Measurements from ENCODE around the gene ATP5F1B. TPM values are rescaled to one million over a fixed set of nuclear protein-coding genes. Genes with fewer than 3 reads are reported as not detected.
A peak's percentile ranks its signal among the peaks of the same experiment; 100 is the strongest.
"Not testable (repeated sequence)": the region's sequence is repeated elsewhere in the genome, so short reads cannot be mapped to it uniquely, and the experiment has no call there.

The ATP5F1B gene
- total RNA-seq, 1 experiment from 2014 or later = 1,272 TPM

DNA sequence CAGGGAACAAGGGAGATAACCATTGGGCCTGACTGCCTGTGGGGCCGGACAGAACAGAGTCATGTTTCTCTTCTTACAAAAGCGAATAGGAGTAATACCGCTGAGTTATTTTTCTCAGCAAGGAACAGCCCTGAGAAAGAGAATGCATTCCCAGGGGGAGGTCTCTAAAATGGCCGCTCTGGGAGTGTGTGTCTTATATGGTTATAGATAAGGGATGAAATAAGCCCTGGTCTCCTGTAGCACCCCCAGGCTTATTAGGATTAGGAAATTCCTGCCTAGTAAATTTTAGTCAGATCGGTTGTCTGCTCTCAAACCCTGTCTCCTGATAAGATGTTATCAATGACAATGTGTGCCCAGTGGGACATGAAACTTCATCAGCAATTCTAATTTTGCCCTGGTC is 8.0 kb upstream of the ATP5F1B start:
- DNase-seq (ENCODE audit: extremely low read depth, low read depth) = not testable (repeated sequence)

GRCh38 chr12:56648023-56648422 is 2.2 kb upstream of the ATP5F1B start:
- DNase-seq (ENCODE audit: extremely low read depth, low read depth) = not testable (repeated sequence)

GRCh38 chr12:56645201-56645716 is 525 bp downstream of the ATP5F1B start:
- no peak for DNase-seq (ENCODE audit: extremely low read depth, low read depth)

DNA sequence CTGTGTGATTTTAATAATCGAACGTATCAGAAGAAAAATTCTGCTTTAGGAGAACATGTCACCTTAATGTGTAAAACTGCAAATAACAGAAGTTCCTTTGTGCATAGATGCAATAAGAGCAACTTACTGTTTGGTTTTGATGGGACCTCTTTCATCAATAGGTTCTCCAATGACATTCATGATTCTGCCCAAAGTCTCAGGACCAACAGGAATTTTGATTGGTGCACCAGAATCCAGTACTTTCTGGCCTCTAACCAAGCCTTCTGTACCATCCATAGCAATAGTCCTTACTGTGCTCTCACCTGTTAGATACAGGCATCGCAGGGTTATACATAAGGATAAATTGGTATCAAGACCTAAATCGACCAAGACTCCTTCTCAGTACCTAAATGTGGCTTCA is 1.1 kb downstream of the ATP5F1B start:
- no peak for DNase-seq (ENCODE audit: extremely low read depth, low read depth)

- no peak for DNase-seq (ENCODE audit: extremely low read depth, low read depth)
Measured at GRCh38 chr12:56641219-56641618, 4.6 kb downstream of the ATP5F1B start.

DNA sequence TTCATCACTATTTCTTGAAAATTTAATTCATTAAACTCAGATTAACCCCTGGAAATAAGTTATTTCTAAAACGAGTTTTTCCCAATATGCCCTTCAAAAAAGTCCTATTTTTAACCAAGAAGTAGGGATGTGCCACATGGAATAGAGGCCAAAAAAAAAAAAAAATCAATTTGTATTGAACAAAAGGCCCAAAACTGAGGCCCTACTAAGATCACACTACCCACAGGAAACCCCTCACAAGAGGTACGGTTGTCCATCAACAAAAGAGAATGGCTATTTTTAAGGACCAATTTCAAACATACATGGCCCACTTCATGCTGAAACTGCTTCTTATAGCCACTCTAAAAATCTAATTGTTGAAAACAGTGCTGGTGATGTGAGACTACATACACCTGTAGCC is 8.2 kb downstream of the ATP5F1B start:
- no peak for DNase-seq (ENCODE audit: extremely low read depth, low read depth)

- DNase-seq (ENCODE audit: extremely low read depth, low read depth) = peak; percentile 100
Measured at GRCh38 chr12:56636675-56637540, 8.9 kb downstream of the ATP5F1B start.

DNA sequence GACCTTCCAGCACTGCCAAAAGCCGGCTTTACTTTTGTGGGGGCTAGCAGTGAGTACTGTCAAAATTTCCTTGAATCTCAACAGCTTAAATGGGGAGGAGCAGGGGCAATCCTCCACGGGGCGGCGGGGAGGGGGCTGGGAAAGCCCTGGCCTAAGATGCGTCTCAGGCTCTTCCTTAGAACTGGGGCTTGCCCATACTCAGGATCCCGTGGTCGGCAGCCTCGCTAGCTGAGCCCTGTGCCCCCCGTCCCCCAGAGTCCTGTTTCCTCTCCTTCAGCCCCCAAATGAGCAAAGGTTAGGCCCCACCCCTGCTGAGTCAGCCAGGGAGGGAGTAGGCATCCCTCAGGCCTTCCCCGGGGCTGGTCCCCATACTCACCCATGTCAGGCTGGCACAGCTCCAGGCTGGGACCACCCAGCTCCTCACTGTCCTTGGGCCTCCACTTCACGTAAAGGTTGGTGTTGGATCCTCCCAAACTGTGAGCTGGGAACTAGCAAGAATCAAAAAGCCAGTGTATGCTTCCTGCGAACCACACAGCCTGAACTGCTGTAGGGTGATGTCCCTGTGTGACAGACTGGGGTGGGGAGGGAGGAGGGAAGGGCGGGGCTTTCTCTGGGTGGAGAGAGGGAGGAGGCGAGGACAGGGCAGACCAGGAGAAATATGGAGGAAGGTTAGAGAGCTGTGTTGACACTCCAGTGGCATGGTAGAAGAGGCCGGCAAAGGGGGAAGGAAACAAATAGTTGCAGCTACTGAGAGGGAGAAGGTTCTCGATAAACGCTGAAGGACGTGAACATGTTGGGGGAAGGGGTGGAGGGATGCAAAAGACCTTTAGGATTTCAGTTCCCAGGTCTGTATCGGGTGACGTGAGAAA is 9.7 kb downstream of the ATP5F1B start:
- peak; percentile 91 for DNase-seq (ENCODE audit: extremely low read depth, low read depth)

DNA sequence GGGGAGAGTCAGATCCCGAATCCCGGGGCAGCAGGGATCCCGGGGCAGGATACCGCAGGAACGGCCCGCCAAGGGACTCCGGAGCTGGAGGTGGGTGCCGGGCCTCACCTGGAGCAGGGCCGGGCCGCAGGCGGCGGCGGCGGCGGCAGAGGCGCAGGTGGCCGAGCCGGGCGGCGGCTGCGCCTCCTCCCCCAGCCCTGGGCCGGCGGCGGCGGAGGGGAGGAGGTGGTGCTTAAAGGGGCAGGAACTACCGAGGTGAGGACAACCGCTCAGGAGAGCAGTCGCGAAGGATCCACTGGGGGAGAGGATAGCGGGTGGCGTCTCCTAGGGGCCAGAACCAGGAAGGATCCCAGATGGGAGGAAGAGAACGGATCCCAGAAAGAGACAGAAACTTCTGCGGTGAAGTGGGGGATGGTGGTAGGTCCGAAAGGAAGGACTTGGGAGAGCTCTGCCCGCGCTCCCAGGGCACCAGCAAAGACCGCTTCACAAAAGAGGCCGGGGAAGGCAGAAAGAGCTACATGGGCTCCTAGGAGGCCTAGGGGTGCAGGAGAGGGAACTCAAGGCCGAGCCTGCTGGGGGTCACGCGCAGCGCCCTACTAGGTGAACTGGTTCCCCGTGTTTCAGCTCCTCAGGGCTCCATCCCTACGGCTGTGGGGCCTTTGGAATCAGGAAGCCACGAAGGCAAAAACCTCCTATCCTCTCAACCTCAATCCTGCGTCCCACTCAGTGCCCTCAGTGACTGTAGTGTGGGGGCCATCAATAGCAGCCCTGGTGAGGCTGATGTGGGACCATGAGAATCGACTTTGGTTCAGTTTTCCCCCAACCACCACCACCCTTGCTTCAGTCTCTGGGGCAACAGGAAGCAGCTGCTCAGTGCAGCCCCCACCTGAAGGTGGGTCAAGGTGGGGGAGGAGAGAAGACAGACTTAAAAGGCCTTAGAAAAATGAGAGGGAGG is 10.7 kb downstream of the ATP5F1B start:
- DNase-seq (ENCODE audit: extremely low read depth, low read depth) = peak; percentile 88

- no peak for DNase-seq (ENCODE audit: extremely low read depth, low read depth)
Measured at GRCh38 chr12:56634242-56634836, 11.4 kb downstream of the ATP5F1B start.

DNA sequence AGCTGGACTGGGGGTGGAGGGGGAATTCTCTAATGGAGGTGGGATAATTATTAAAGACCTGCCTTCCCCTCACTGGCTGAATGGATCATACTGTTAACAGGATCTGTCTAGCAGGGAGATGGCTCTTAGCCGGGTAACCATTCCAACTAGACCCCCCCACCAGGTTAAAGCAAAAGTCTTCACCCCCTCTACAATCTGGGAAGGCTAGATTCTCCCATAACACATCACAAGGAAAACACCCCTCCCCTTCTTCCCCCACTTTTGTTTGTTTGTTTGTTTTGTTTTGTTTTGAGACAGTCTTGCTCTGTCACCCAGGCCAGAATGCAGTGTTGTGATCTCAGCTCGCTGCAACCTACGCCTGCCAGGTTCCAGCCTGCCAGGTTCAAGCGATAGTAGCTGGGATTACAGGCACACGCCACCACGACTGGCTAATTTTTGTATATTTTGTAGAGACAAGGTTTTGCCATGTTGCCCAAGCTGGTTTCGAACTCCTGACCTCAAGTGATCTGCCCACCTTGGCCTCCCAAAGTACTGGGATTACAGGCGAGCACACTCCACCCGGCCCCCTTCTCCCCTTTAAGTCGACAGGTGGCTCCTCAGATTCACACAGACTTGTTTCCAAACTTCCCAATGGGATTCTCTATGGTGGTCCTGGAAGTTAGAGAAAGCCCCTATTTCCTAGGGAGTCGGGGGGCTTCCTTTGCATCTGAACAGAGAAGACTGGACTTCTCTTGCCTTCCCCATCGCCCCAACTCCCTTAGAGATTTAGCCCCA is 12.1 kb downstream of the ATP5F1B start:
- DNase-seq (ENCODE audit: extremely low read depth, low read depth) = no peak

- no peak for DNase-seq (ENCODE audit: extremely low read depth, low read depth)
Measured at GRCh38 chr12:56632701-56633467, 12.9 kb downstream of the ATP5F1B start.

DNA sequence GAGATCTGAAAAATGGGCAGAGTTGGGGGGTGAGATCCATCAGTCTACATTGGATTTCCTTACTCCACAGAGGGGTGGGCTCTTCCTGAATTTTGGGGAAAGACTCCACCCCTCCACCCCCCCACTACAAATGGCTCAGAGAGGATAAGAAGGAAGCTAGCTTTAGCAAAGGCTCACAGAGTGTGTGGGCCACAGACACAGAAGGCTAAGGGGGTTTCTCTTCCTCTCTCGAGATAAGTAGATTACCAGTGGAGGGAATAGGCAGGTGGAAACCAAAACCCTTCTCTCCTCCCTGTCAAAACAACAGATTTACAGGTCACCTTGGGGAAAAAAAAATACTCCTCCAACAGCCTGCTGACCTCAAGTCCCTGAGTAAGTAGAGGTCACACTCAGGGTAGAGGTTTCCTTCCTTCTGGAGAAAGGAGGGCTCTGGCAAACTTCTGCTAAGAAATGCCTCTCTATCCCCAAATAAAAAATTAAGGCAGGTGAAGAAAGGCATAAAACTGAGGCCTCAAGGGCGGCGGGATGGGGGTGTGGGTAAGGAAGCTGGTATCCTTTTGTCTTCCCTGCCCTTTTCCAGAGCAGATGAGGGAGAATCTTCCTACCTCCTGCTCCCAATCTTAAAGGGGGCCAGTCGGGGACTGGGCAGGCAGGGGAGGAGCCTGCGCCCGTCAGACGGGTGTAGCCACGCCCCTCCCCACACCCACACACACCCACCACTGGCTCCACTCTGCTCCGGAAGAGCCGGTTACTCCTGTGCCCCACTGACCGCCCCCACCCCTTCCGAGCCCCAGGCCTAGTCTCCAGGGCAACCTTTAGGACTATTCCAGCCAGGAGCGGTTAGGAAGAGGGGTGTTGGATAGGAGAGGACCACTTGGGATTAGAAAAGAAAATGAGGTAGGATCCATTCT is 13.7 kb downstream of the ATP5F1B start:
- no peak for DNase-seq (ENCODE audit: extremely low read depth, low read depth)

- DNase-seq (ENCODE audit: extremely low read depth, low read depth) = peak; percentile 76
Measured at GRCh38 chr12:56630180-56630632, 15.6 kb downstream of the ATP5F1B start, which contains the start of gene BAZ2A. BAZ2A (minus strand) TSS chr12:56630326; CDS start chr12:56617530, 12,796 bp downstream.

DNA sequence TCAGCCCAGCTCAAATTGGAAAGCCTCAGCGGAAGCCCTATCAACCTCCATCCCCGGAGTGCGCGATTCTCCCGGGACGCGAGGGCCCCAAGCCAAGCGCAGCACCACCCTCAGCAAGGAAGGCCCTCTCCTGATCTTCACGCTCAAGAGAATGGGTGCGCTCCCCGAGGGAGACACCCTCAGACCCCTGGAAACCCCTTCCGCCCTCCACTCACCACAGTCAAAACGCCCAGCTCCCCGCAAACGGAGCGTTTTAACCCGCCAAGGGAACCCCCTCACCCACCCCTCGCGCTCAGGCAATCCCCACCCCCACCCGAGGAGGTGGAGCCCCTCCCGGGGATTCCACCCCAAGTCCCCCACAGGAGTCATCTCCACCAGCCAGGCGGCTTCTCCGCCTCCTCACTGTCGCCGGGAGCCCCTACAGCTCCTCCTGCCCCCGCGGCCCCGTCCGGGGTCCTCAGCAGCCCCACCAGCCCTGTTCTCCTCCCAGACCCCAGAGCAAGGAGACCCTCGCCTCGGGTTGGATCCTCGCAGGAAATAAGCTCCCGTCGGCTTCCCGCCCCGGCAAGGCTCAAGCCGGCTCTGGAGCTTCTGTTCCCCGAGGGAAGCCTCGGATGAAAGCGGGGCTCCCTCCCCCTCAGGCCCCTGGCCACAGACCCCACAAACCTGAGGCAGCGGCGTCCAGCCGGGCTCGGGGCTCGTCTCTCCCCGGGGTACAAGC is 16.2 kb downstream of the ATP5F1B start:
- DNase-seq (ENCODE audit: extremely low read depth, low read depth) = no peak
